HEK293T (cell line): Measurements from ENCODE around the gene LRIG1.

Experiments
- BHLHE40 ChIP-seq: fragments of 450-650 bp; IDR thresholded peaks from 2 replicates; pipeline ENCODE4 v1.6.1; 2016; ENCODE audit warnings: mild to moderate bottlenecking, moderate library complexity, borderline replicate concordance
- CTBP1 ChIP-seq: fragments of 450-650 bp; IDR thresholded peaks from 2 replicates; pipeline ENCODE4 v1.6.1; 2016; ENCODE audit warnings: borderline replicate concordance
- ELF4 ChIP-seq: fragments of 450-650 bp; IDR thresholded peaks from 2 replicates; pipeline ENCODE4 v1.6.1; 2017; ENCODE audit warnings: antibody characterized with exemption
- FOXK2 ChIP-seq: fragments of 450-650 bp; IDR thresholded peaks from 2 replicates; pipeline ENCODE4 v1.6.1; 2016; ENCODE audit warnings: mild to moderate bottlenecking
- HDGF ChIP-seq: fragments of 450-650 bp; IDR thresholded peaks from 2 replicates; pipeline ENCODE4 v1.6.1; 2017; ENCODE audit warnings: antibody characterized with exemption, borderline replicate concordance
- LEF1 ChIP-seq: fragments of 450-650 bp; IDR thresholded peaks from 2 replicates; pipeline ENCODE4 v1.6.1; 2017; ENCODE audit warnings: mild to moderate bottlenecking, borderline replicate concordance
- NFRKB ChIP-seq: fragments of 450-650 bp; IDR thresholded peaks from 2 replicates; pipeline ENCODE4 v1.6.1; 2016; ENCODE audit warnings: mild to moderate bottlenecking, moderate library complexity
- SP1 ChIP-seq: fragments of 450-650 bp; IDR thresholded peaks from 2 replicates; pipeline ENCODE4 v1.6.1; 2017
- SUZ12 ChIP-seq: fragments of 450-650 bp; IDR thresholded peaks from 2 replicates; pipeline ENCODE4 v1.6.1; 2016; ENCODE audit warnings: mild to moderate bottlenecking
- TARDBP ChIP-seq: fragments of 450-650 bp; IDR thresholded peaks from 2 replicates; pipeline ENCODE4 v1.6.1; 2016
- ZNF384 ChIP-seq: fragments of 450-650 bp; IDR thresholded peaks from 2 replicates; pipeline ENCODE4 v1.6.1; 2016

DNA sequence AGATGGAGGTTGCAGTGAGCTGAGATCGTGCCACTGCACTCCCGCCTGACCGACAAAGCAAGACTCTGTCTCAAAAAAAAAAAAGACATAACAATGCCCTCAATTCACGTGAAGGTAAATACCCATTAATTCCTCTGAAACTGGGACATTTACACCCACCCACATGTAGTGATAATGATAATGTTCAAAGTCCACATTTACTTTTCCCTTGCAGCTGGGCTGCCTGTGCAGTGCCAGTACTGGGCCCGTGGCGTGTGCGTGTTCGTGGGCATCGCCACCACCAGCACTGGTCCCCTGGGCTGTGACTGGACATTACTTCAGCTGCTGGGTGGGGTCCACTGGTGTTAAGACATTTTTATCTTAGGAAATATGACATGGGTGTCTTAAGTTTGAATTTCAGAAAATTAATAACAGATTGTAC is 156.4 kb downstream of the LRIG1 start:
- TF ChIP-seq SUZ12 (no peak), SP1 (no peak), CTBP1 (no peak), BHLHE40 (no peak), ELF4 (no peak), FOXK2 (no peak), LEF1 (no peak), TARDBP (no peak), HDGF (no peak), NFRKB (no peak), ZNF384 (no peak)
